MG63 (cell line): ENCODE data around the gene SIRT2. TPM values are rescaled to one million over a fixed set of nuclear protein-coding genes. Genes with fewer than 3 reads are reported as not detected.
"Not testable (repeated sequence)": the region's sequence is repeated elsewhere in the genome, so short reads cannot be mapped to it uniquely, and the experiment has no call there.

Experiments used
- DNase-seq: peaks from one replicate; pipeline ENCODE4 v3.0.0-alpha.2; 2020
- H3K27me3 ChIP-seq: fragments of 250-450 bp; sonication (Bioruptor Pico); 2 replicates; pipeline ENCODE4 v1.5.1; 2020; ENCODE audit warnings: mild to moderate bottlenecking, moderate library complexity
- H3K36me3 ChIP-seq: fragments of 250-450 bp; sonication (Bioruptor Pico); 2 replicates; pipeline ENCODE4 v1.5.1; 2020; ENCODE audit warnings: mild to moderate bottlenecking, moderate library complexity
- H3K4me3 ChIP-seq: fragments of 250-450 bp; sonication (Bioruptor Pico); 2 replicates; pipeline ENCODE4 v1.5.1; 2020; ENCODE audit warnings: mild to moderate bottlenecking, moderate library complexity
- H3K9me3 ChIP-seq: fragments of 250-450 bp; sonication (Bioruptor Pico); 2 replicates; pipeline ENCODE4 v1.5.1; 2020; ENCODE audit warnings: mild to moderate bottlenecking, moderate library complexity
- total RNA-seq: library from RNA; depleted of rRNA; stranded (reverse); fragments of >200 nt; shearing (Covaris generic); gene quantifications from 2 replicates; pipeline ENCODE4 v1.2.3, GENCODE V29; 2014; ENCODE audit warnings: low replicate concordance; rRNA removed

The SIRT2 gene
- total RNA-seq, 1 experiment from 2014 or later: 72.9 TPM

GRCh38 chr19:38833092-38833425, 66.4 kb downstream of the SIRT2 start:
- Histone ChIP-seq H3K9me3 (no peaks in the 10 kb centered on the region), H3K4me3 (no peak overlapping the region), H3K27me3 (no peaks in the 10 kb centered on the region), H3K36me3 (peaks cover 38% of the 10 kb centered on the region)
- no peak for DNase-seq

- DNase-seq: peak; percentile 87
- H3K36me3 ChIP-seq: peaks cover 34% of the 10 kb centered on the region
- no peaks in the 10 kb centered on the region for H3K9me3 ChIP-seq
- peak overlapping the region; percentile 76 for H3K4me3 ChIP-seq
- H3K27me3 ChIP-seq: no peaks in the 10 kb centered on the region
Measured at GRCh38 chr19:38831142-38831605, 68.2 kb downstream of the SIRT2 start.

DNA sequence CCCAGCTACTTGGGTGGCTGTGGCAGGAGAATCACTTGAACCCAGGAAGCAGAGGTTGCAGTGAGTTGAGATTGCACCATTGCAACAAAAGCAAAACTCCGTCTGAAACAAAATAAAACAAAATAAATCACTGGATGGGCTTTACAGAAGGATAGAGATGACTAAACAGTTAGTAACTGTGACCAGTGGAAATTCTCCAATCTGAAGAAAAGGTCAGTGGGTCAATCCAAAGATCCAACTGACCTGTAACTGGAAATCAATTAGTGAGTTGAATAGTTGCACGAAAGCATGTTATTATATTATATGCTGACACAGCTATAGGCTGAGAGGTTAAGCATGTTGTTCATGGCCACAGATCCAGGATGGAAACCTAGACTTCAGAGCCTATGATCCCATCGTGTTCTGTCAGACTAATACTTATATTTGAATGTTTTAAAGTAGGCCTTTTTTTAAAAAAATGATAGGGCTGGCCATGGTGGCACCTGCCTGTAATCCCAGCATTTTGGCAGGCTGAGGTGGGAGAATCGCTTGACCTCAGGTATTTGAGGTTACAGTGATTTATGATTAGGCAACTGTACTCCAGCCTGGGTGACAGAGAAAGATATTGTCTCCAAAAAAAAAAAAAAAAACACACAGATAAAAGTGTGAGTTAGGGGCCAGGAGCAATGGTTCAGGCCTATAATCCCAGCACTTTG, 69.2 kb downstream of the SIRT2 start:
- Histone ChIP-seq H3K36me3 (peaks cover 28% of the 10 kb centered on the region), H3K9me3 (no peaks in the 10 kb centered on the region), H3K4me3 (no peak overlapping the region), H3K27me3 (no peaks in the 10 kb centered on the region)
- DNase-seq: no peak

GRCh38 chr19:38829203-38829602, 70.2 kb downstream of the SIRT2 start:
- H3K36me3 ChIP-seq: peaks cover 28% of the 10 kb centered on the region
- H3K4me3 ChIP-seq, H3K27me3 ChIP-seq, H3K9me3 ChIP-seq, DNase-seq: not testable (repeated sequence)

Other genes with a start within 250 kb of the SIRT2 start
- gene CAPN12, start 155.1 kb downstream of the SIRT2 start, total RNA-seq: not detected in 2 replicates
- not detected in 2 replicates for gene LGALS7, start 126.1 kb downstream of the SIRT2 start, total RNA-seq
- not detected in 2 replicates for gene LGALS7B, start 110.4 kb downstream of the SIRT2 start, total RNA-seq
- not detected in 2 replicates for gene LGALS4, start 86.7 kb downstream of the SIRT2 start, total RNA-seq
- 76.7 and 102 TPM in 2 replicates for gene ECH1, start 67.8 kb downstream of the SIRT2 start, total RNA-seq
- 385 and 511 TPM in 2 replicates for gene HNRNPL, start 49.6 kb downstream of the SIRT2 start, total RNA-seq
- gene RINL, start 21.3 kb downstream of the SIRT2 start, total RNA-seq: 6.9 and 8.2 TPM in 2 replicates
- 18.7 and 49.6 TPM in 2 replicates for gene NFKBIB, start 351 bp upstream of the SIRT2 start, total RNA-seq
- gene CCER2, start 12.6 kb upstream of the SIRT2 start, total RNA-seq: not detected in 2 replicates
- gene SARS2, start 31.1 kb upstream of the SIRT2 start, total RNA-seq: 18.4 and 20.8 TPM in 2 replicates
- gene MRPS12, start 31.3 kb upstream of the SIRT2 start, total RNA-seq: 82.3 and 150 TPM in 2 replicates
- gene FBXO17, start 76.1 kb upstream of the SIRT2 start, total RNA-seq: 53.1 and 67.1 TPM in 2 replicates
- 0.82 TPM in 1 of 2 replicates, not detected in the other for gene FBXO27, start 132.9 kb upstream of the SIRT2 start, total RNA-seq
- gene ACP7, start 184.8 kb upstream of the SIRT2 start, total RNA-seq: not detected in 2 replicates
- 3.0 and 8.5 TPM in 2 replicates for gene PAK4, start 226.2 kb upstream of the SIRT2 start, total RNA-seq